ENCODE results near the gene SMIM38. TPM values are rescaled to one million over a fixed set of nuclear protein-coding genes. Genes with fewer than 3 reads are reported as not detected.
A peak's percentile ranks its signal among the peaks of the same experiment; 100 is the strongest.

SMIM38 gene
- total RNA-seq, 1 donor from 2014 or later, result not detected

GRCh38 chr11:69123593-69124545, 31.9 kb upstream of the SMIM38 start:
- Histone ChIP-seq H3K9me3 (replicated peaks) (peaks cover 23% of the 10 kb centered on the region), H3K27ac (replicated peaks) (peak overlapping the region; percentile 89)

DNA sequence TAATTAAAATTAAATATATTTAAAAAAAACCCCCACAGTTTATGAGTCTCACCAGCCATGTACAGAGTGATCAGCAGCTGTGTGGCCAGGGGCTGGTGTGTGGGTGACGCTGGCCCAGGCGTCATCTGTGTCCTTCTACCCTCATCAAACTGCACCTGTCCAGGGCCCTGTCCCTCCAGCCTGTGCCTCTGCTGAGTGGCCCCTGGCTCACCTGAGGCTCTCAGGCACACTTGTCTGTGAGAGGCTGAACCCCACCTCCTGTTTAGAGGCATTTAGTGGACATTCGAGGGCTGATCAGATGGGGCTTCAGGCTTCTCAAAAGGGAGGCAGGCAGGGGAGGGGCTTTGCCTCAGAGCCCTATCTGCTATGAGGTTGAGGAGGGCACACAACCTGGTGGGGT, 29.9 kb upstream of the SMIM38 start:
- Histone ChIP-seq H3K9me3 (replicated peaks) (peaks cover 17% of the 10 kb centered on the region), H3K27ac (replicated peaks) (no peak overlapping the region), H3K4me3 (no peak overlapping the region), H3K36me3 (no peaks in the 10 kb centered on the region), H3K4me1 (peaks cover 46% of the 10 kb centered on the region), H3K27me3 (ENCODE audit: low read depth) (no peaks in the 10 kb centered on the region)
- no peak for DNase-seq
- no peak for TF ChIP-seq CTCF (IDR thresholded peaks at IDR 0.05; ENCODE audit: borderline replicate concordance)
- intact Hi-C loops (cut with micrococcal nuclease), result no loop called here

More at GRCh38 chr11:69123593-69124545, 31.9 kb upstream of the SMIM38 start:
- peaks cover 40% of the 10 kb centered on the region for H3K4me1 ChIP-seq
- no peak for TF ChIP-seq CTCF (IDR thresholded peaks at IDR 0.05; ENCODE audit: borderline replicate concordance)
- no peaks in the 10 kb centered on the region for H3K27me3 ChIP-seq (ENCODE audit: low read depth)
- H3K4me3 ChIP-seq, result no peak overlapping the region
- intact Hi-C loops (cut with micrococcal nuclease), result no loop called here
- no peak for DNase-seq
- H3K36me3 ChIP-seq, result no peaks in the 10 kb centered on the region

DNA sequence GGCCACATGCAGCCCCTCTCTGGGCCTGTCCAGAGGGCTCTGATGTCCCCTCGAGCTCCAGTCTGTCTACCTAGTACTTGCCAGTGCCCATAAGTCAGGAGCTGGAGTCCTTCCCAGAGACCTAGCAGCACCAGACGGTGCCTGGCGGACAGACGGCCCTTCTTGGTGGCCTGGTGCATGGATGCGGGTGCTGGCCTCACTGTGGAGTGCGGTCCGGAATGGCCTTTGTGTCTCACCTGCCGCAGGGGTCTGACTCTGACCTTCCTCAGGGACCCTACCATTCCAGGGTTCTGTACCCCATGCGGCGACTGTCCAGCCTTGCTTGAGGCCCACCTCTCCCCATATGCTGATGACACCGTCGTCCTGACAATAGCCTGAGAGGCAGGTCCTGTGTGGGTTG, 29.4 kb upstream of the SMIM38 start:
- Histone ChIP-seq H3K27me3 (ENCODE audit: low read depth) (no peaks in the 10 kb centered on the region), H3K36me3 (no peaks in the 10 kb centered on the region), H3K4me1 (peaks cover 51% of the 10 kb centered on the region), H3K9me3 (replicated peaks) (peaks cover 17% of the 10 kb centered on the region), H3K4me3 (no peak overlapping the region), H3K27ac (replicated peaks) (no peak overlapping the region)
- intact Hi-C loops (cut with micrococcal nuclease), result no loop called here
- no peak for DNase-seq
- TF ChIP-seq CTCF (IDR thresholded peaks at IDR 0.05; ENCODE audit: borderline replicate concordance), result no peak

DNA sequence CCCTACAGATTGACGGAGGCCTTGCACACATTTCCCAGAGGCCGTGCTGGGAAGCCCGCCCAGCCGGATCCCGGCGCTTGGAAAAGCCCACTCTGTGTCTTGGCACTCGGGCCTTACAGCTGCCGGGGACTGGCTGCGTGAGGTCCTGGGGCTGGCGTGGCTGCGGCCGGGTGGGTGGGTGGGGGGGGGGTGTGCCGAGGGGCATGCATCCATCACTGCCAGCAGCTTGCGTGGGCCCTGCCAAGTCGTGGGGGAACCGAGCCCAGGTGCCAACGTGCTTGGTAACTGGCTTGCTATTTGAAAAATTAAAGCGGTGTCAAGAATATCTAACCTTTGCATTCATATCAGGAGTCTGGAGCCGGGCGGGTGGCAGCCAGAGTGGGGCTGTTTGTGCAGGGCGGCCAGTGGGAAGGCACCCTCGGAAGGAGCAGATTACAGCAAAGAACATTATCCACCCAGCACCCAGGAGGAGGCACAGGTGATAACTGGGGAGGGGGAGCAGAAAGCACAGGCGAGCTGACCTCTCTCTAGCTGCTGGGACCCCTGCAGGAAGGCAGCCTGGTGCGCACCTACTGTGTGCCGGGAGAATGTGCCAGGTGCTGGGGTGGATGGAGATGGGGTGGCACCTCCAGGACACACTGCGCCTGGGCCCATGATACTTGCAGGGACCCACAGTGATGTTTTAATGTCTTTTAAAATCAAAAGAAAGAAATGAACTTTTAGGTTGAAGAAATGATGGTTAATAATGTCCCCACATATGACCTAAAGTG, 28.5 kb upstream of the SMIM38 start:
- Histone ChIP-seq H3K27ac (replicated peaks) (no peak overlapping the region), H3K4me1 (peaks cover 50% of the 10 kb centered on the region), H3K27me3 (ENCODE audit: low read depth) (no peaks in the 10 kb centered on the region), H3K4me3 (no peak overlapping the region), H3K36me3 (no peaks in the 10 kb centered on the region), H3K9me3 (replicated peaks) (peaks cover 17% of the 10 kb centered on the region)
- DNase-seq, result no peak
- intact Hi-C loops (cut with micrococcal nuclease), result no loop called here
- no peak for TF ChIP-seq CTCF (IDR thresholded peaks at IDR 0.05; ENCODE audit: borderline replicate concordance)

GRCh38 chr11:69127884-69128283, 27.9 kb upstream of the SMIM38 start:
- no peak for TF ChIP-seq CTCF (IDR thresholded peaks at IDR 0.05; ENCODE audit: borderline replicate concordance)
- H3K27ac ChIP-seq (replicated peaks), result no peak overlapping the region
- no peak for DNase-seq
- peaks cover 44% of the 10 kb centered on the region for H3K4me1 ChIP-seq
- H3K9me3 ChIP-seq (replicated peaks), result peaks cover 17% of the 10 kb centered on the region
- H3K27me3 ChIP-seq (ENCODE audit: low read depth), result no peaks in the 10 kb centered on the region
- H3K4me3 ChIP-seq, result no peak overlapping the region
- H3K36me3 ChIP-seq, result no peaks in the 10 kb centered on the region
- intact Hi-C loops (cut with micrococcal nuclease), result no loop called here

Data from left ventricle myocardium inferior (tissue), 1 donor.